Vagina (tissue), 2 donors: ENCODE measurements around the gene SLC35B2. TPM values are rescaled to one million over a fixed set of nuclear protein-coding genes. Genes with fewer than 3 reads are reported as not detected.

Source experiments
- DNase-seq, 2 donors: peaks; one replicate each; pipeline ENCODE4 v3.0.0-alpha.2; 2017; ENCODE audit errors: extremely low spot score in 2 of 2
- H3K27ac ChIP-seq: fragments of 200-600 bp; sonication (generic); one replicate; pipeline ENCODE4 v1.5.1; 2019
- H3K27me3 ChIP-seq: fragments of 200-600 bp; sonication (generic); one replicate; pipeline ENCODE4 v1.5.1; 2019
- H3K36me3 ChIP-seq, 2 donors: fragments of 200-600 bp; sonication (generic); one replicate each; pipeline ENCODE4 v1.5.1; 2017 to 2019
- H3K4me1 ChIP-seq: fragments of 200-600 bp; sonication (generic); one replicate; pipeline ENCODE4 v1.5.1; 2019
- H3K4me3 ChIP-seq, 2 donors: fragments of 200-600 bp; sonication (generic); 1 replicate in 1 of 2; 2 replicates in 1 of 2; pipeline ENCODE4 v1.5.1; 2016 to 2019
- H3K9me3 ChIP-seq: fragments of 200-600 bp; sonication (generic); one replicate; pipeline ENCODE4 v1.5.1; 2019
- CTCF ChIP-seq, 3 experiments: fragments of 450-650 bp in 2 of 3; fragments of 200-600 bp in 1 of 3; sonication (generic) in 1 of 3; IDR thresholded peaks; one replicate each; pipeline ENCODE4 v1.5.1; 2017 to 2019; ENCODE audit warnings: antibody characterized with exemption in 3 of 3, mild to moderate bottlenecking in 2 of 3, moderate library complexity in 2 of 3
- POLR2A ChIP-seq, 2 donors: fragments of 450-650 bp; IDR thresholded peaks; one replicate each; pipeline ENCODE4 v1.6.1; 2017; ENCODE audit warnings: antibody characterized with exemption in 2 of 2, mild to moderate bottlenecking in 2 of 2, moderate library complexity in 2 of 2
- POLR2AphosphoS5 ChIP-seq, 2 donors: sonication (generic); formaldehyde crosslinking; IDR thresholded peaks; one replicate each; pipeline ENCODE4 v1.9.0; 2017; ENCODE audit warnings: antibody characterized with exemption in 2 of 2, mild to moderate bottlenecking in 2 of 2, low read depth in 1 of 2; ENCODE audit not compliant: insufficient read depth in 1 of 2
- intact Hi-C: fragments of 100-400 bp; cut with DNase I; formaldehyde crosslinking; loops from one replicate; pipeline ENCODE4 v1.15.1; 2023
- total RNA-seq: library from RNA; depleted of rRNA; stranded (reverse); fragments of >200 nt; gene quantifications from one replicate; pipeline ENCODE4 v1.2.3, GENCODE V29; 2016

The SLC35B2 gene
- total RNA-seq, 1 donor from 2014 or later = 19.6 TPM

GRCh38 chr6:44298864-44299263 is 41.5 kb upstream of the SLC35B2 start:
- no peaks in the 10 kb centered on the region for H3K9me3 ChIP-seq
- H3K27me3 ChIP-seq = no peaks in the 10 kb centered on the region
- TF ChIP-seq CTCF (IDR thresholded peaks at IDR 0.05) (no peak), POLR2AphosphoS5 (IDR thresholded peaks at IDR 0.05; ENCODE audit: insufficient read depth in 1 of 2, low read depth in 1 of 2) (no peak), POLR2A (IDR thresholded peaks at IDR 0.05) (no peak)
- peaks cover 17% of the 10 kb centered on the region for H3K4me1 ChIP-seq
- peaks cover 0 to 37% of the 10 kb centered on the region in 2 donors for H3K36me3 ChIP-seq
- H3K4me3 ChIP-seq = no peak overlapping the region
- intact Hi-C loops = no loop called here
- H3K27ac ChIP-seq = no peak overlapping the region
- DNase-seq = no peak

DNA sequence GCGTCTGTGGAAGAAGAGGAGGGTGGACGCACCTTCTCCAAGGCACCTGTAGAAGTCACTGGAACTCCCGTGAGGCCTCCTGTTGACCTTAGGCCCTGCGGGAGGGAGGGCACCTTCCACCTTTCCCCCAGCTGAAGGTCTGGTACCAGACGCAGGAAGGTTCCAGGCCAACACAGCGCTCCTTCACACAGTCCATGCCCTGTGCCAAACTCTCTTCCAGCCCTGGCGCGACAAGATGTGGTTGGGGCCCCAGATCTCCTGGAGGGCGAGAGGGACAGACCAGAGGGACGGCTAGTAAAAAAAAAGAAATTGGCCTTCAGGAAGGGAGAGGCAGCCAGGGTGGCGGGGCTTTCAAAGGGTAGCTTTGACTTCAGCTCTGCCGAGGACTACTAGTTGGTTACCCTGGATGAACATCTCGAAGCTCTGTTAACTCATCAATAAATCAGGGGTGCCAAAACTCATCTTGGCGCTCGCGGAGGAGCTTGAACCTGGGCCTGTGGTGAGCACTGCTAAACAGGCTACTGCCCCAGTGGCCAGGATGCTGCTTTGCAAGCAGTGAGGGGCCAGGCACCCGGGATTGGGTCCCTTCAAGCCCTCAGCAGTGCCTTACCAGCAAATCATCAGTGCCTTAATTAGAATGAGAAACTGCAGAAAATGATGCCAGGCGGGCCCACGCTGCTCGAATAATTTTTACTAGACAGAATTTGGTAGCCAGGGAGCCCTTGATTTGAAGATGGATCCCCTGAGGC is 40.9 kb upstream of the SLC35B2 start:
- peaks cover 17% of the 10 kb centered on the region for H3K4me1 ChIP-seq
- no peaks in the 10 kb centered on the region for H3K9me3 ChIP-seq
- no peak overlapping the region for H3K27ac ChIP-seq
- no peak for DNase-seq
- H3K36me3 ChIP-seq = peaks cover 0 to 30% of the 10 kb centered on the region in 2 donors
- TF ChIP-seq POLR2AphosphoS5 (IDR thresholded peaks at IDR 0.05; ENCODE audit: insufficient read depth in 1 of 2, low read depth in 1 of 2) = no peak
- no peak for TF ChIP-seq POLR2A (IDR thresholded peaks at IDR 0.05)
- no peak for TF ChIP-seq CTCF (IDR thresholded peaks at IDR 0.05)
- H3K4me3 ChIP-seq = peak overlapping the region in 1 of 2 donors; percentile 45
- intact Hi-C loops = no loop called here
- no peaks in the 10 kb centered on the region for H3K27me3 ChIP-seq

- Histone ChIP-seq H3K4me1 (peaks cover 17% of the 10 kb centered on the region), H3K27ac (no peak overlapping the region), H3K27me3 (no peaks in the 10 kb centered on the region), H3K9me3 (no peaks in the 10 kb centered on the region), H3K4me3 (peak overlapping the region; percentile 45 to 48), H3K36me3 (peaks cover 0 to 22% of the 10 kb centered on the region in 2 donors)
- TF ChIP-seq CTCF (IDR thresholded peaks at IDR 0.05) = no peak
- intact Hi-C loops = no loop called here
- DNase-seq = no peak
Observed at GRCh38 chr6:44297063-44298038, 40.0 kb upstream of the SLC35B2 start.

GRCh38 chr6:44294832-44295791 is 37.8 kb upstream of the SLC35B2 start:
- Histone ChIP-seq H3K36me3 (no peaks in the 10 kb centered on the region), H3K9me3 (no peaks in the 10 kb centered on the region), H3K27ac (no peak overlapping the region), H3K27me3 (no peaks in the 10 kb centered on the region), H3K4me1 (peaks cover 17% of the 10 kb centered on the region), H3K4me3 (no peak overlapping the region)
- TF ChIP-seq POLR2A (IDR thresholded peaks at IDR 0.05) (no peak), POLR2AphosphoS5 (IDR thresholded peaks at IDR 0.05; ENCODE audit: insufficient read depth in 1 of 2, low read depth in 1 of 2) (no peak), CTCF (IDR thresholded peaks at IDR 0.05) (no peak)
- DNase-seq = no peak
- intact Hi-C loops = no loop called here
